Epidermal melanocyte (primary cell): Measurements from ENCODE around the gene TCF7L2.

Experiments used
- DNase-seq: peaks from one replicate; pipeline ENCODE4 v3.0.0; 2011; ENCODE audit warnings: low spot score; ENCODE audit not compliant: insufficient read length

Gene TCF7L2

GRCh38 chr10:113140143-113141011 lies 190.3 kb downstream of the TCF7L2 start:
- no peak for DNase-seq

GRCh38 chr10:113142601-113143362 lies 192.7 kb downstream of the TCF7L2 start:
- no peak for DNase-seq

- no peak for DNase-seq
Measured at GRCh38 chr10:113144576-113144975, 194.5 kb downstream of the TCF7L2 start.

- no peak for DNase-seq
Measured at GRCh38 chr10:113148071-113148825, 198.2 kb downstream of the TCF7L2 start.

GRCh38 chr10:113148901-113149300 lies 198.9 kb downstream of the TCF7L2 start:
- no peak for DNase-seq

GRCh38 chr10:113149626-113150025 lies 199.6 kb downstream of the TCF7L2 start:
- no peak for DNase-seq

GRCh38 chr10:113151190-113151666 lies 201.2 kb downstream of the TCF7L2 start:
- peak; percentile 38 for DNase-seq

- DNase-seq, result no peak
Measured at GRCh38 chr10:113153493-113154102, 203.6 kb downstream of the TCF7L2 start.

GRCh38 chr10:113157441-113157840 lies 207.4 kb downstream of the TCF7L2 start:
- DNase-seq, result no peak

GRCh38 chr10:113158183-113158582 lies 208.1 kb downstream of the TCF7L2 start:
- peak; percentile 23 for DNase-seq

- no peak for DNase-seq
Measured at GRCh38 chr10:113159563-113159962, 209.5 kb downstream of the TCF7L2 start.

GRCh38 chr10:113160641-113161040 lies 210.6 kb downstream of the TCF7L2 start:
- no peak for DNase-seq

GRCh38 chr10:113161066-113161465 lies 211.0 kb downstream of the TCF7L2 start:
- DNase-seq, result no peak

GRCh38 chr10:113162960-113163359 lies 212.9 kb downstream of the TCF7L2 start:
- no peak for DNase-seq

GRCh38 chr10:113165673-113166072 lies 215.6 kb downstream of the TCF7L2 start:
- DNase-seq, result no peak

- DNase-seq, result no peak
Measured at GRCh38 chr10:113167702-113168101, 217.7 kb downstream of the TCF7L2 start.

- no peak for DNase-seq
Measured at GRCh38 chr10:113168584-113168983, 218.5 kb downstream of the TCF7L2 start.

GRCh38 chr10:113169111-113169510 lies 219.1 kb downstream of the TCF7L2 start:
- DNase-seq, result no peak

GRCh38 chr10:113169853-113170460 lies 219.9 kb downstream of the TCF7L2 start:
- DNase-seq, result no peak

GRCh38 chr10:113171662-113172061 lies 221.6 kb downstream of the TCF7L2 start:
- DNase-seq, result no peak

- DNase-seq, result no peak
Measured at GRCh38 chr10:113175176-113175575, 225.1 kb downstream of the TCF7L2 start.
